GM12874 (cell line): ENCODE results near the gene ID1.

Experiments used
- CTCF ChIP-seq: IDR thresholded peaks from 2 replicates; pipeline ENCODE4 v1.5.1; 2011; ENCODE audit warnings: low read depth, mild to moderate bottlenecking, control low read depth, low read length, moderate library complexity; ENCODE audit not compliant: insufficient read depth

Gene ID1

GRCh38 chr20:31642837-31643236 lies 37.7 kb downstream of the ID1 start:
- TF ChIP-seq CTCF, result no peak

DNA sequence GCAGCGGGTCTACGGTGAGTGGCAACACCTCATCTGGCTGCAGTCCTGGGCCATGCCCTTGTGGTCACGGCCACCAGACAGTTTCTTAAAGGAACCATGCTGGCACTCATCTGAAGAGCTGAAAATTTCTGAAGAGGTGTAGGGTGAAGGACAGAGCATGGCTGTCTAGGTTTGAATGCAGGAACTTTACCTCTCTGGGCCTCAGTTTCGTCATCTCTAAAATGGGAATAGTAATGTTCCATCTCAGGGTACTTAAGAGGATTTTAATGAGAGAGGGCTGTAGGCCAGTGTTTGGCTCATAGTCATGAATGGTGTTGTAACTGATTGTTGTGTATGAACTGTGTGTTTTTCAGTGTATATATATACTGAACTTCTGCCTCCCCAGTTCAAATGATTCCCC lies 38.4 kb downstream of the ID1 start:
- no peak for TF ChIP-seq CTCF

GRCh38 chr20:31644701-31645100 lies 39.6 kb downstream of the ID1 start:
- TF ChIP-seq CTCF, result no peak

- no peak for TF ChIP-seq CTCF
Measured at GRCh38 chr20:31652917-31653396, 47.9 kb downstream of the ID1 start.

DNA sequence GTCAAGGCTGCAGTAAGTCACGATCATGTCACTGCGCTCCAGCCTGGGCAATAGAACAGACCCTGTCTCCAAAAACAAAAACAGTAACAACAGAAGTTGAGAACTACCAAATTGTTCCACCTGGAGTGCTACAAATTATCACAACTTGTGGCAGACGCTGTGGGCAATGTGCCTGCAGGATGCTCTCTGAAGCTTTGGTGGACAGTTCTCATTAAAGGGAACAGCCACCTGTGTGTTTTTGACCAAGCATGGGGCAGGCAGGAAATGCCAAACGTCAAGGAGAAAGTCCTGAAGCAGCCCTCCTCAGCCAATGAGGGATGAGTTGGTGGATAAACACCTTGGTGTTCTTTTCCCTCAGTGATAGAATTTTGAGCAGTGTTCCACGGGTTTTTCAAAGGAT lies 48.5 kb downstream of the ID1 start:
- no peak for TF ChIP-seq CTCF

- TF ChIP-seq CTCF, result no peak
Measured at GRCh38 chr20:31654534-31654933, 49.4 kb downstream of the ID1 start.
